GM12878 (cell line): ENCODE measurements around the gene CYP8B1. TPM values are rescaled to one million over a fixed set of nuclear protein-coding genes. Genes with fewer than 3 reads are reported as not detected.

Experiments
- BACH1 ChIP-seq: fragments of 450-650 bp; IDR thresholded peaks from 2 replicates; pipeline ENCODE4 v1.6.1; 2017; ENCODE audit warnings: mild to moderate bottlenecking, borderline replicate concordance
- BCLAF1 ChIP-seq: fragments of 450-650 bp; IDR thresholded peaks from 2 replicates; pipeline ENCODE4 v1.6.1; 2017; ENCODE audit warnings: antibody characterized with exemption, mild to moderate bottlenecking, moderate library complexity
- MTA3 ChIP-seq: IDR thresholded peaks from 2 replicates; pipeline ENCODE4 v1.6.1; 2012; ENCODE audit warnings: low read length, inconsistent platforms, borderline replicate concordance
- RUNX3 ChIP-seq: IDR thresholded peaks from 2 replicates; pipeline ENCODE4 v1.6.1; 2012; ENCODE audit warnings: low read length, inconsistent platforms
- SKIL ChIP-seq: fragments of 450-650 bp; IDR thresholded peaks from 2 replicates; pipeline ENCODE4 v1.6.1; 2017; ENCODE audit warnings: mild to moderate bottlenecking, low read depth, inconsistent platforms; ENCODE audit not compliant: poor library complexity, severe bottlenecking
- SREBF1 ChIP-seq: IDR thresholded peaks from 2 replicates; pipeline ENCODE4 v1.6.1; 2012; ENCODE audit warnings: mild to moderate bottlenecking, low read length
- ZNF592 ChIP-seq: fragments of 450-650 bp; IDR thresholded peaks from 2 replicates; pipeline ENCODE4 v1.6.1; 2017; ENCODE audit warnings: mild to moderate bottlenecking, moderate library complexity
- polyA plus RNA-seq, 11 experiments: library from polyadenylated mRNA; depleted of rRNA in 4 of 11; unstranded in 6 of 11; stranded (reverse) in 5 of 11; fragments of >200 nt; fragmentation: Nextera tagmentation in 4 of 11; fragmentation: Illumina TruSeq in 1 of 11; extraction: Ambion mirVana in 4 of 11; extraction: Trizol in 1 of 11; gene quantifications; 1 replicate in 1 of 11; 2 replicates in 10 of 11; pipeline versions ENCODE4 v1.2.1 to v1.2.3, GENCODE V29; 2011 to 2016; ENCODE audit warnings: inconsistent platforms in 2 of 11, missing spikeins in 2 of 11, low read depth in 1 of 11
- total RNA-seq, 4 experiments: library from RNA; depleted of rRNA in 3 of 4; stranded (reverse); fragments of >200 nt in 3 of 4; fragmentation: Illumina TruSeq in 1 of 4; extraction: Trizol in 1 of 4; gene quantifications; 2 replicates each; pipeline versions ENCODE4 v1.2.1 to v1.2.3, GENCODE V29; 2013 to 2021

The CYP8B1 gene
- total and polyA plus RNA-seq, 10 of the 15 experiments (the other 5 are each of a cell fraction or from before 2014, with no cell fraction given) = 0.08 TPM; not detected in 9

- TF ChIP-seq BCLAF1 = no peak
- TF ChIP-seq ZNF592 = no peak
- no peak for TF ChIP-seq MTA3
- TF ChIP-seq SREBF1 = no peak
- TF ChIP-seq RUNX3 = no peak
- no peak for TF ChIP-seq BACH1
- no peak for TF ChIP-seq SKIL
Measured at GRCh38 chr3:42880183-42880582, 4.5 kb upstream of the CYP8B1 start (continued).
